ENCODE results near the gene ZSWIM6. TPM values are rescaled to one million over a fixed set of nuclear protein-coding genes. Genes with fewer than 3 reads are reported as not detected.

Gene ZSWIM6
- total RNA-seq, 1 donor from 2014 or later = 50.2 TPM

GRCh38 chr5:61567337-61567736, 235.3 kb downstream of the ZSWIM6 start:
- Mint-ChIP-seq H3K4me3 (ENCODE audit: unreplicated experiment) (no peak overlapping the region), H3K4me1 (ENCODE audit: low read depth, unreplicated experiment) (peaks cover 6% of the 10 kb centered on the region), H3K27ac (ENCODE audit: unreplicated experiment) (no peak overlapping the region), H3K36me3 (ENCODE audit: unreplicated experiment) (peaks cover 5% of the 10 kb centered on the region), H3K9me3 (ENCODE audit: unreplicated experiment) (peaks cover 2% of the 10 kb centered on the region), H3K27me3 (ENCODE audit: unreplicated experiment) (peaks cover 2% of the 10 kb centered on the region)
- DNase-seq = no peak
- TF ChIP-seq, protein P1, sequence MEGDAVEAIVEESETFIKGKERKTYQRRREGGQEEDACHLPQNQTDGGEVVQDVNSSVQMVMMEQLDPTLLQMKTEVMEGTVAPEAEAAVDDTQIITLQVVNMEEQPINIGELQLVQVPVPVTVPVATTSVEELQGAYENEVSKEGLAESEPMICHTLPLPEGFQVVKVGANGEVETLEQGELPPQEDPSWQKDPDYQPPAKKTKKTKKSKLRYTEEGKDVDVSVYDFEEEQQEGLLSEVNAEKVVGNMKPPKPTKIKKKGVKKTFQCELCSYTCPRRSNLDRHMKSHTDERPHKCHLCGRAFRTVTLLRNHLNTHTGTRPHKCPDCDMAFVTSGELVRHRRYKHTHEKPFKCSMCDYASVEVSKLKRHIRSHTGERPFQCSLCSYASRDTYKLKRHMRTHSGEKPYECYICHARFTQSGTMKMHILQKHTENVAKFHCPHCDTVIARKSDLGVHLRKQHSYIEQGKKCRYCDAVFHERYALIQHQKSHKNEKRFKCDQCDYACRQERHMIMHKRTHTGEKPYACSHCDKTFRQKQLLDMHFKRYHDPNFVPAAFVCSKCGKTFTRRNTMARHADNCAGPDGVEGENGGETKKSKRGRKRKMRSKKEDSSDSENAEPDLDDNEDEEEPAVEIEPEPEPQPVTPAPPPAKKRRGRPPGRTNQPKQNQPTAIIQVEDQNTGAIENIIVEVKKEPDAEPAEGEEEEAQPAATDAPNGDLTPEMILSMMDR (IDR thresholded peaks at IDR 0.05; ENCODE audit: partially characterized antibody, unreplicated experiment) = no peak

GRCh38 chr5:61569353-61569752, 237.3 kb downstream of the ZSWIM6 start:
- Mint-ChIP-seq H3K27me3 (ENCODE audit: unreplicated experiment) (peaks cover 3% of the 10 kb centered on the region), H3K36me3 (ENCODE audit: unreplicated experiment) (peaks cover 5% of the 10 kb centered on the region), H3K4me3 (ENCODE audit: unreplicated experiment) (no peak overlapping the region), H3K27ac (ENCODE audit: unreplicated experiment) (no peak overlapping the region), H3K9me3 (ENCODE audit: unreplicated experiment) (peaks cover 2% of the 10 kb centered on the region), H3K4me1 (ENCODE audit: low read depth, unreplicated experiment) (peaks cover 6% of the 10 kb centered on the region)
- TF ChIP-seq, protein P1 (IDR thresholded peaks at IDR 0.05; ENCODE audit: partially characterized antibody, unreplicated experiment) = no peak
- peak; percentile 26 for DNase-seq

DNA sequence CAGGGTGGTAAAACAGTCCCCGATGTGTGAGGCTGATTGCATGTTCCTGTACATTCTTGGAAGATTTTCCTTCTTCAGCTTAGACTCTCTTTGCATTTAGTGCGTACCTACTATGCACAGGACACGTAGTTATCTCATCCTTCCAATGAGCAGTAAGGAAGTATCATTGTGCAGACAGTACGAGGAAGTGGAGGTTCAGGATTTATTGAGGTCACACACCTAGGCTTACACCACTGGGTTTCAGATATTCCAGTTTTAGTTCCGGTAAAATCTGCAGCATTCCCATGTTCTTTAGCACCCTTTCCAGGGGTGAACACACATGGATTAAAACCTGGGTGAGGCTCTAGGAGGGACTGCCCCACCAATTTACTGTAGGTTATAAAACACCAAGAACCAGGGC, 238.7 kb downstream of the ZSWIM6 start:
- no peak overlapping the region for H3K4me3 Mint-ChIP-seq (ENCODE audit: unreplicated experiment)
- H3K4me1 Mint-ChIP-seq (ENCODE audit: low read depth, unreplicated experiment) = peaks cover 10% of the 10 kb centered on the region
- peaks cover 5% of the 10 kb centered on the region for H3K36me3 Mint-ChIP-seq (ENCODE audit: unreplicated experiment)
- no peak for DNase-seq
- no peak overlapping the region for H3K27ac Mint-ChIP-seq (ENCODE audit: unreplicated experiment)
- TF ChIP-seq, protein P1 (IDR thresholded peaks at IDR 0.05; ENCODE audit: partially characterized antibody, unreplicated experiment) = no peak
- H3K27me3 Mint-ChIP-seq (ENCODE audit: unreplicated experiment) = peaks cover 3% of the 10 kb centered on the region
- H3K9me3 Mint-ChIP-seq (ENCODE audit: unreplicated experiment) = peaks cover 2% of the 10 kb centered on the region

DNA sequence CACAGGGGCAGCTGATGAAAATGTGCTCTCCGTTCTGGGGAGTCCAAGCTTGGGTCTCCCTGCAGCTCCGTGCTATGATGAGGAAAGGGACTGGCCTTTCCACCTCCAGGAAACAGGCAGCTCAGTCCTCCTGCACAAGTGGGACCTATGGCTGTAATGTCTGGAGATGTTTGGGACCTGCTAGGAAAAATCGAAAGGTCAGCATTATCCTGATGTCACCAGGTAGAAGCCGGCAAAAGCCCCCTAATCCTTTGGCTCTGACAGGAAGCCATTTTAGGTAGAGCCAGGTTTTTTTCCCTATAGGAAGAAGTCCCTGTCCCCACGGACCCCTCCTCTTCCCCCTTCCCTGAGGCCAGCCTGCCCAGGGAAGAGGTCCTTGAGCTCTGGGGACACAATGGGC, 240.9 kb downstream of the ZSWIM6 start:
- Mint-ChIP-seq H3K36me3 (ENCODE audit: unreplicated experiment) (no peaks in the 10 kb centered on the region), H3K4me3 (ENCODE audit: unreplicated experiment) (no peak overlapping the region), H3K9me3 (ENCODE audit: unreplicated experiment) (no peaks in the 10 kb centered on the region), H3K27ac (ENCODE audit: unreplicated experiment) (no peak overlapping the region), H3K4me1 (ENCODE audit: low read depth, unreplicated experiment) (peaks cover 10% of the 10 kb centered on the region), H3K27me3 (ENCODE audit: unreplicated experiment) (peaks cover 1% of the 10 kb centered on the region)
- TF ChIP-seq, protein P1 (IDR thresholded peaks at IDR 0.05; ENCODE audit: partially characterized antibody, unreplicated experiment) = no peak
- no peak for DNase-seq

DNA sequence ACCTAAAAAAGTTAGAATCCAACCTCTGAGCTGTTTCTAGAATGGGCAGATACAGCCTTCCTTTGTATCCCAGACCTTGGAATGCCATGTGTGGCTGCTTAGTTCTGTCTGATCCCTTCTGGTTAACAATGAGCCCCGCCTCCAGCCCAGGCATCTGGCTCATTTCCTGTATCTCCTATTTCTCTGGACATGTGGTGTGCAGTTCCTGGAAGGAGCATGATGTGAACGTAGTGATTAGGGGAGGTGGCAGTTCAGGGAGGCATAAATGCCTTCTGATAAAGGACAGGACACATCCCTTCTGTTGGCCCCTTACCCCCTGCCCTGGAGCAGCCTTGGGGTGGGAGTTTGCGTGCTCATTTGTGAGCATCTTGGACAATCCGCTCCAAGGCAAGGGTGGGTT, 243.0 kb downstream of the ZSWIM6 start:
- no peak for DNase-seq
- Mint-ChIP-seq H3K27me3 (ENCODE audit: unreplicated experiment) (peaks cover 1% of the 10 kb centered on the region), H3K36me3 (ENCODE audit: unreplicated experiment) (no peaks in the 10 kb centered on the region), H3K27ac (ENCODE audit: unreplicated experiment) (no peak overlapping the region), H3K9me3 (ENCODE audit: unreplicated experiment) (no peaks in the 10 kb centered on the region), H3K4me3 (ENCODE audit: unreplicated experiment) (no peak overlapping the region), H3K4me1 (ENCODE audit: low read depth, unreplicated experiment) (peaks cover 4% of the 10 kb centered on the region)
- TF ChIP-seq, protein P1 (IDR thresholded peaks at IDR 0.05; ENCODE audit: partially characterized antibody, unreplicated experiment) = no peak

Measured in glutamatergic neuron (in vitro differentiated cells).